Loucy (cell line): ENCODE measurements around the gene KRT80.

Experiments
- H2AFZ ChIP-seq: fragments of 200-600 bp; sonication (generic); 2 replicates; pipeline ENCODE4 v1.6.0; 2016; ENCODE audit warnings: antibody characterized with exemption, mild to moderate bottlenecking, low read length, moderate library complexity
- H3F3A ChIP-seq: fragments of 200-600 bp; 2 replicates; pipeline ENCODE4 v1.6.0; 2016; ENCODE audit warnings: antibody characterized with exemption, low read depth, mild to moderate bottlenecking
- H3K27me3 ChIP-seq: fragments of 200-600 bp; sonication (generic); 2 replicates; pipeline ENCODE4 v1.6.1; 2014; ENCODE audit warnings: low read length, mild to moderate bottlenecking; ENCODE audit not compliant: insufficient read depth, poor library complexity, severe bottlenecking
- H3K36me3 ChIP-seq: fragments of 200-600 bp; sonication (generic); 2 replicates; pipeline ENCODE4 v1.6.1; 2016; ENCODE audit warnings: low read length; ENCODE audit not compliant: insufficient read depth
- H3K4me1 ChIP-seq: fragments of 200-600 bp; sonication (generic); 2 replicates; pipeline ENCODE4 v1.5.1; 2014; ENCODE audit warnings: low read length, mild to moderate bottlenecking; ENCODE audit not compliant: insufficient read depth, poor library complexity, severe bottlenecking
- H3K4me2 ChIP-seq: fragments of 200-600 bp; sonication (generic); 2 replicates; pipeline ENCODE4 v1.6.0; 2014; ENCODE audit warnings: antibody characterized with exemption, low read length, low read depth, mild to moderate bottlenecking; ENCODE audit not compliant: poor library complexity, severe bottlenecking
- H3K4me3 ChIP-seq: fragments of 200-600 bp; sonication (generic); 2 replicates; pipeline ENCODE4 v1.5.1; 2014; ENCODE audit warnings: low read length, mild to moderate bottlenecking, mixed read lengths; ENCODE audit not compliant: poor library complexity, severe bottlenecking
- H3K79me2 ChIP-seq: fragments of 200-600 bp; sonication (generic); 2 replicates; pipeline ENCODE4 v1.6.1; 2014; ENCODE audit warnings: low read length; ENCODE audit not compliant: insufficient read depth
- H3K9ac ChIP-seq: fragments of 200-600 bp; sonication (generic); 2 replicates; pipeline ENCODE4 v1.6.0; 2014; ENCODE audit warnings: mild to moderate bottlenecking, low read depth, low read length, moderate library complexity; ENCODE audit not compliant: poor library complexity, severe bottlenecking
- H3K9me2 ChIP-seq: fragments of 200-600 bp; sonication (generic); replicated peaks from 2 replicates; pipeline ENCODE4 v1.6.1; 2016; ENCODE audit warnings: low read depth, low read length, mixed read lengths
- H3K9me3 ChIP-seq: fragments of 200-600 bp; sonication (generic); 2 replicates; pipeline ENCODE4 v1.6.1; 2014; ENCODE audit warnings: mild to moderate bottlenecking, antibody characterized with exemption, low read length, low read depth; ENCODE audit not compliant: insufficient read depth
- H4K20me1 ChIP-seq: fragments of 200-600 bp; sonication (generic); 2 replicates; pipeline ENCODE4 v1.6.0; 2014; ENCODE audit warnings: antibody characterized with exemption, low read length, mild to moderate bottlenecking; ENCODE audit not compliant: insufficient read depth, poor library complexity, severe bottlenecking
- EZH2phosphoT487 ChIP-seq: fragments of 200-600 bp; IDR thresholded peaks from 2 replicates; pipeline ENCODE4 v1.6.1; 2018; ENCODE audit warnings: antibody characterized with exemption, mild to moderate bottlenecking, moderate library complexity, borderline replicate concordance
- TF ChIP-seq, protein P1 (sequence below): fragments of 200-600 bp; sonication (generic); conservative IDR thresholded peaks from 2 replicates; pipeline ENCODE4 v1.5.1; 2014; ENCODE audit warnings: mild to moderate bottlenecking, antibody characterized with exemption, low read length

The KRT80 gene

GRCh38 chr12:52155048-52155868 lies 36.6 kb downstream of the KRT80 start:
- Histone ChIP-seq H4K20me1 (no peaks in the 10 kb centered on the region), H3K27me3 (no peaks in the 10 kb centered on the region), H3K4me1 (no peaks in the 10 kb centered on the region), H3K4me2 (no peak overlapping the region), H3K9me2 (no peaks in the 10 kb centered on the region), H3K4me3 (no peak overlapping the region), H3K9me3 (no peaks in the 10 kb centered on the region), H2AFZ (no peak overlapping the region), H3F3A (no peaks in the 10 kb centered on the region), H3K9ac (no peak overlapping the region), H3K36me3 (no peaks in the 10 kb centered on the region), H3K79me2 (no peaks in the 10 kb centered on the region)
- no peak for TF ChIP-seq EZH2phosphoT487
- TF ChIP-seq, protein P1, sequence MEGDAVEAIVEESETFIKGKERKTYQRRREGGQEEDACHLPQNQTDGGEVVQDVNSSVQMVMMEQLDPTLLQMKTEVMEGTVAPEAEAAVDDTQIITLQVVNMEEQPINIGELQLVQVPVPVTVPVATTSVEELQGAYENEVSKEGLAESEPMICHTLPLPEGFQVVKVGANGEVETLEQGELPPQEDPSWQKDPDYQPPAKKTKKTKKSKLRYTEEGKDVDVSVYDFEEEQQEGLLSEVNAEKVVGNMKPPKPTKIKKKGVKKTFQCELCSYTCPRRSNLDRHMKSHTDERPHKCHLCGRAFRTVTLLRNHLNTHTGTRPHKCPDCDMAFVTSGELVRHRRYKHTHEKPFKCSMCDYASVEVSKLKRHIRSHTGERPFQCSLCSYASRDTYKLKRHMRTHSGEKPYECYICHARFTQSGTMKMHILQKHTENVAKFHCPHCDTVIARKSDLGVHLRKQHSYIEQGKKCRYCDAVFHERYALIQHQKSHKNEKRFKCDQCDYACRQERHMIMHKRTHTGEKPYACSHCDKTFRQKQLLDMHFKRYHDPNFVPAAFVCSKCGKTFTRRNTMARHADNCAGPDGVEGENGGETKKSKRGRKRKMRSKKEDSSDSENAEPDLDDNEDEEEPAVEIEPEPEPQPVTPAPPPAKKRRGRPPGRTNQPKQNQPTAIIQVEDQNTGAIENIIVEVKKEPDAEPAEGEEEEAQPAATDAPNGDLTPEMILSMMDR = no peak

GRCh38 chr12:52152905-52153317 lies 38.9 kb downstream of the KRT80 start:
- H2AFZ ChIP-seq = no peak overlapping the region

GRCh38 chr12:52151837-52152783 lies 39.7 kb downstream of the KRT80 start:
- H3K36me3 ChIP-seq = no peaks in the 10 kb centered on the region
- H3K9ac ChIP-seq = no peak overlapping the region
- H3K79me2 ChIP-seq = no peaks in the 10 kb centered on the region
- H3K4me3 ChIP-seq = no peak overlapping the region
- H3K9me2 ChIP-seq = no peaks in the 10 kb centered on the region
- H2AFZ ChIP-seq = no peak overlapping the region
- H3K9me3 ChIP-seq = no peaks in the 10 kb centered on the region
- TF ChIP-seq EZH2phosphoT487 = no peak
- TF ChIP-seq, protein P1 = no peak
- H4K20me1 ChIP-seq = no peaks in the 10 kb centered on the region
- no peaks in the 10 kb centered on the region for H3K27me3 ChIP-seq
- H3K4me1 ChIP-seq = no peaks in the 10 kb centered on the region
- H3F3A ChIP-seq = no peaks in the 10 kb centered on the region
- H3K4me2 ChIP-seq = no peak overlapping the region

More at GRCh38 chr12:52152905-52153317, 38.9 kb downstream of the KRT80 start:
- Histone ChIP-seq H3K9me2 (no peaks in the 10 kb centered on the region), H3K4me1 (no peaks in the 10 kb centered on the region), H3K79me2 (no peaks in the 10 kb centered on the region), H4K20me1 (no peaks in the 10 kb centered on the region), H3K27me3 (no peaks in the 10 kb centered on the region), H3K36me3 (no peaks in the 10 kb centered on the region), H3K4me3 (no peak overlapping the region), H3F3A (no peaks in the 10 kb centered on the region), H3K9me3 (no peaks in the 10 kb centered on the region), H3K9ac (no peak overlapping the region), H3K4me2 (no peak overlapping the region)
- no peak for TF ChIP-seq EZH2phosphoT487
- TF ChIP-seq, protein P1 = no peak
